DND-41 (cell line): ENCODE results near the gene NCOA5.

Experiments
- EZH2 ChIP-seq: IDR thresholded peaks from 3 replicates; pipeline ENCODE4 v1.6.1; 2012; ENCODE audit warnings: borderline replicate concordance, low read depth, mild to moderate bottlenecking, moderate library complexity, low read length, inconsistent platforms; ENCODE audit not compliant: severe bottlenecking
- TF ChIP-seq, protein P1 (sequence below): IDR thresholded peaks from 2 replicates; pipeline ENCODE4 v1.5.1; 2012; ENCODE audit warnings: borderline replicate concordance, low read length, moderate library complexity, mild to moderate bottlenecking; ENCODE audit not compliant: poor library complexity, severe bottlenecking; ENCODE audit errors: extremely low read depth

DNA sequence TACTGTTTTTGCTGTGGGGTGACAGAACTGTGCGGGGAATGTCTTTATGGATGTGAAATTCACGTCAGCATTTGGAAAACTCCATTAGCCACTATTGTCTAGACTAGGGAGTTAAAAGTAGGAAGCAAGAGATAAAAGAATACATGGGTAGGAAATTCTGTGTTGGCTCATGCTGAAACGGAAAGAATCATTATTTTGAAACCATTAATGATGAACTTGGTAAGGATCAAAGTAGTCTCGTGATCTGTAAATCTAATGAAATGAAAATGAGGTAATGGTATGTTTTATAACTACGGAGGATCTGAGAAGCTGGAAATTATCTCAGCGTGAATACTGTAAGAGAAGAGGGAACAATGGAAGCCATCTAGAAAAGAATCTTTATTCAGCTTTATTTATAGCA, 17.3 kb upstream of the NCOA5 start:
- TF ChIP-seq, protein P1, sequence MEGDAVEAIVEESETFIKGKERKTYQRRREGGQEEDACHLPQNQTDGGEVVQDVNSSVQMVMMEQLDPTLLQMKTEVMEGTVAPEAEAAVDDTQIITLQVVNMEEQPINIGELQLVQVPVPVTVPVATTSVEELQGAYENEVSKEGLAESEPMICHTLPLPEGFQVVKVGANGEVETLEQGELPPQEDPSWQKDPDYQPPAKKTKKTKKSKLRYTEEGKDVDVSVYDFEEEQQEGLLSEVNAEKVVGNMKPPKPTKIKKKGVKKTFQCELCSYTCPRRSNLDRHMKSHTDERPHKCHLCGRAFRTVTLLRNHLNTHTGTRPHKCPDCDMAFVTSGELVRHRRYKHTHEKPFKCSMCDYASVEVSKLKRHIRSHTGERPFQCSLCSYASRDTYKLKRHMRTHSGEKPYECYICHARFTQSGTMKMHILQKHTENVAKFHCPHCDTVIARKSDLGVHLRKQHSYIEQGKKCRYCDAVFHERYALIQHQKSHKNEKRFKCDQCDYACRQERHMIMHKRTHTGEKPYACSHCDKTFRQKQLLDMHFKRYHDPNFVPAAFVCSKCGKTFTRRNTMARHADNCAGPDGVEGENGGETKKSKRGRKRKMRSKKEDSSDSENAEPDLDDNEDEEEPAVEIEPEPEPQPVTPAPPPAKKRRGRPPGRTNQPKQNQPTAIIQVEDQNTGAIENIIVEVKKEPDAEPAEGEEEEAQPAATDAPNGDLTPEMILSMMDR: no peak
- no peak for TF ChIP-seq EZH2
